ENCODE results near the gene TXNDC2.
"Not testable (repeated sequence)": the region's sequence is repeated elsewhere in the genome, so short reads cannot be mapped to it uniquely, and the experiment has no call there.

TXNDC2 gene

GRCh38 chr18:9885170-9886004 lies at the start of gene TXNDC2:
Gene TXNDC2 (plus strand): TSS chr18:9885973. CDS start chr18:9886681, 708 bp downstream.
- no peak for DNase-seq

- peak; percentile 33 for DNase-seq
Observed at GRCh38 chr18:9838144-9838877, 47.5 kb upstream of the TXNDC2 start.

GRCh38 chr18:9839211-9839610 lies 46.6 kb upstream of the TXNDC2 start:
- no peak for DNase-seq

GRCh38 chr18:9839853-9840252 lies 45.9 kb upstream of the TXNDC2 start:
- DNase-seq = no peak

GRCh38 chr18:9841752-9842151 lies 44.0 kb upstream of the TXNDC2 start:
- DNase-seq = no peak

GRCh38 chr18:9842448-9842847 lies 43.3 kb upstream of the TXNDC2 start:
- DNase-seq = no peak

GRCh38 chr18:9845256-9845655 lies 40.5 kb upstream of the TXNDC2 start:
- DNase-seq = no peak

GRCh38 chr18:9846162-9846925 lies 39.4 kb upstream of the TXNDC2 start:
- no peak for DNase-seq

- DNase-seq = no peak
Observed at GRCh38 chr18:9848170-9848879, 37.4 kb upstream of the TXNDC2 start.

- no peak for DNase-seq
Observed at GRCh38 chr18:9849407-9850283, 36.1 kb upstream of the TXNDC2 start.

- DNase-seq = no peak
Observed at GRCh38 chr18:9850309-9850708, 35.5 kb upstream of the TXNDC2 start.

- no peak for DNase-seq
Observed at GRCh38 chr18:9851511-9851910, 34.3 kb upstream of the TXNDC2 start.

- DNase-seq = no peak
Observed at GRCh38 chr18:9852266-9853081, 33.3 kb upstream of the TXNDC2 start.

- no peak for DNase-seq
Observed at GRCh38 chr18:9854801-9855676, 30.7 kb upstream of the TXNDC2 start.

GRCh38 chr18:9855681-9856080 lies 30.1 kb upstream of the TXNDC2 start:
- DNase-seq = no peak

GRCh38 chr18:9856092-9856491 lies 29.7 kb upstream of the TXNDC2 start:
- no peak for DNase-seq

- DNase-seq = not testable (repeated sequence)
Observed at GRCh38 chr18:9857479-9857998, 28.2 kb upstream of the TXNDC2 start.

- no peak for DNase-seq
Observed at GRCh38 chr18:9858642-9859041, 27.1 kb upstream of the TXNDC2 start.

- no peak for DNase-seq
Observed at GRCh38 chr18:9859232-9859631, 26.5 kb upstream of the TXNDC2 start.

- no peak for DNase-seq
Observed at GRCh38 chr18:9860682-9861081, 25.1 kb upstream of the TXNDC2 start.
